ENCODE results near the gene CST7. TPM values are rescaled to one million over a fixed set of nuclear protein-coding genes. Genes with fewer than 3 reads are reported as not detected.

Gene CST7
- total and polyA plus RNA-seq, 10 of the 15 experiments (the other 5 are each of a cell fraction or from before 2014, with no cell fraction given), result 0.69 TPM; not detected in 9

- Histone ChIP-seq H3K27me3 (replicated peaks in 1 of 2; ENCODE audit: control insufficient read depth in 2 of 2, insufficient read depth in 2 of 2, low read length in 1 of 2) (no peaks in the 10 kb centered on the region), H2AFZ (ENCODE audit: control insufficient read depth, low read depth, low read length) (no peak overlapping the region), H4K20me1 (ENCODE audit: control insufficient read depth, insufficient read depth) (no peaks in the 10 kb centered on the region), H3K27ac (ENCODE audit: control insufficient read depth, insufficient read depth) (no peak overlapping the region), H3K9ac (ENCODE audit: control insufficient read depth, insufficient read depth, low read length) (no peak overlapping the region), H3K36me3 (ENCODE audit: control insufficient read depth in 2 of 2, insufficient read depth in 2 of 2, low read length in 1 of 2) (peaks cover 16 to 23% of the 10 kb centered on the region in 2 experiments; a peak in 3 of 4 replicates), H3K79me2 (ENCODE audit: control insufficient read depth, insufficient read depth, low read length) (no peaks in the 10 kb centered on the region), H3K9me3 (replicated peaks; ENCODE audit: control insufficient read depth, insufficient read depth, low read length) (no peaks in the 10 kb centered on the region), H3K4me2 (ENCODE audit: control insufficient read depth, insufficient read depth) (no peak overlapping the region), H3K4me1 (ENCODE audit: control insufficient read depth, insufficient read depth, low read length) (no peaks in the 10 kb centered on the region), H3K4me3 (no peak overlapping the region)
- SMC1A ChIA-PET (ENCODE audit: uncharacterized antibody, unreplicated experiment), result no interaction called here
- no peak for FAIRE-seq
- BruUV-seq (replicated peaks), result no TSS peak
- in situ Hi-C loops (cut with MboI) (no loop called here), intact Hi-C loops (cut with micrococcal nuclease; ENCODE audit: unreplicated experiment) (no loop called here)
- ATAC-seq, result no peak
- RAD21 ChIA-PET (ENCODE audit: unreplicated experiment), result no interaction called here
- DNase-seq (ENCODE audit: low read depth, low spot score), result no peak
- POLR2A ChIA-PET, result no interaction called here
- CTCF ChIA-PET, result no interaction called here
- WGBS (ENCODE audit: insufficient coverage, insufficient replicate concordance, low lambda C conversion rate, missing lambda C conversion rate), result 74% methylated on average over 9 of the region's 9 CpGs
- TF ChIP-seq BCLAF1 (IDR thresholded peaks at IDR 0.05) (no peak), CHD1 (IDR thresholded peaks at IDR 0.05; ENCODE audit: low read depth, low read length) (no peak), HDGF (IDR thresholded peaks at IDR 0.05) (no peak), RUNX3 (IDR thresholded peaks at IDR 0.05; ENCODE audit: low read length) (no peak), ZBTB40 (IDR thresholded peaks at IDR 0.05; ENCODE audit: borderline replicate concordance) (no peak), ZNF207 (IDR thresholded peaks at IDR 0.05; ENCODE audit: borderline replicate concordance) (no peak), HDAC6 (IDR thresholded peaks at IDR 0.05; ENCODE audit: unreplicated experiment) (no peak), SPI1 (IDR thresholded peaks at IDR 0.05; ENCODE audit: borderline replicate concordance, insufficient read depth, low read depth, low read length) (no peak), MLLT1 (IDR thresholded peaks at IDR 0.05) (no peak), STAT1 (conservative IDR thresholded peaks at IDR 0.05) (no peak), BMI1 (IDR thresholded peaks at IDR 0.05; ENCODE audit: borderline replicate concordance) (no peak), RELB (IDR thresholded peaks at IDR 0.05; ENCODE audit: low read depth) (no peak)
- TF ChIP-seq, protein P1, sequence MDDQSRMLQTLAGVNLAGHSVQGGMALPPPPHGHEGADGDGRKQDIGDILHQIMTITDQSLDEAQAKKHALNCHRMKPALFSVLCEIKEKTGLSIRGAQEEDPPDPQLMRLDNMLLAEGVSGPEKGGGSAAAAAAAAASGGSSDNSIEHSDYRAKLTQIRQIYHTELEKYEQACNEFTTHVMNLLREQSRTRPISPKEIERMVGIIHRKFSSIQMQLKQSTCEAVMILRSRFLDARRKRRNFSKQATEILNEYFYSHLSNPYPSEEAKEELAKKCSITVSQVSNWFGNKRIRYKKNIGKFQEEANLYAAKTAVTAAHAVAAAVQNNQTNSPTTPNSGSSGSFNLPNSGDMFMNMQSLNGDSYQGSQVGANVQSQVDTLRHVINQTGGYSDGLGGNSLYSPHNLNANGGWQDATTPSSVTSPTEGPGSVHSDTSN (IDR thresholded peaks at IDR 0.05; ENCODE audit: insufficient replicate concordance, low read depth, low read length), result no peak
These were observed 15.4 kb downstream of the CST7 start for GRCh38 chr20:24964506-24964840.
